Measurements from ENCODE around the gene ELMO3.

ELMO3 gene

DNA sequence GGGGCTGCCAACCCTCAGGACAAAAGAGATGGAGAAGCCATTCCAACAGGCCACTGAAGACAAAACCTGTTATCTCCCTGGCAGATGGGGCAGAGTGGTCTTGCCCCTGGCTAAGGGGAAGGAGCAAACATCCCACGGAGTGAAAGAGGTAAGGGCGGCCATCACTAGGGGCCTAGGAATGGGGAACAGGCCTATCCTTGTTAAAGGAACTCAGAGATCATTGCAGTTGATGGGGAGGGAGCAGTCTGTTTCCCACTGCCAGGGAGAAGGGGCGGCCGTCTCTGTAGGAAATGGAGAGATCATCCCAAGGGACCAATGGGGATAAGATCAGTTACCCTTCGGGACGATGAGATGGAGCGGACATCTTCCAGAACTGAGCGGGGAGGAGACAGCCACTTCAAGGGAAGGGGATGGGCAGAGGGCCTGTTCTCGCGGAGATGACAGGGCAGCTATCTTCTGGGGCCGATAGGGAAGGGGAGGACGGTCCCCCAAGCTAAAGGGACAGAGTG is 27.4 kb downstream of the ELMO3 start:
- no peak for DNase-seq (ENCODE audit: low spot score)

DNA sequence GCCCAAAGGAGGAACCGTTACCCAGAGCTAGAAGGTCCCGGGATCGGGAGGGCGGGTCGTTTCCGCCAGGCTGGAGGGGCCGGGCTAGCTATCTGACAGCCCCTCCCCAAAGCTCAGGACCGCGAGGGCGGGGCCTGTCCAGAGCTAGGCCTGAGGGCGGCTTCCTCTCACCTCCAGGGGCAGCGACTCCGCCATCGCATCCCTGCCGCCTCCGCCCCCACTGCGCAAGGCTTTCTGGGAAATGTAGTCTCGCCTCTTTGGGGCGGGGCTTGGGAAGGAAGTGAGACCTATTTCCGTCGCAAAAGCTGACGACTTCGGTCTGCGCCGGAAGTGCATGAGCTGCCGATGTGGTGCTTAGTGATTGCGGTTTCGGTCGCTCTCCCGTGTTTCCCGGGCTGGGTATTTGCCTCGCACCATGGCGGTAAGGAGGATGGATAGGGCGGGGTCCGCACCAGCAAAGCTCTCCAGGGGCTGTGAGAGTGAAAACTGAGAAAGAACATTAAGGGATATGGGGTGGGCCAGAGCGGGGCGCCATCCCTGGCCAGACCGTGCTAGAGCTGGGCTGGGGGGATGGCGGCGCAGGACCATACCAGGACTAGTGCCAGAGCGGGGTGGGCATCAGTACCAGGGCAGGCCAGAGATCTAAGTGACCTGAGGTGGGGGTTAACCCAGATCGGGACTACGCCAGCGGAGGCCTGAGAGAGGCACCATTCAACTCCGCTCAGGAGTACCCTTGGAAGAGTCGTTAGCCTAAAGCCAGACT is 28.1 kb downstream of the ELMO3 start, which contains the start of gene TMEM208:
TMEM208 (plus strand) TSS at position 327 of the 763 bp plus-strand sequence; CDS start at position 416, 89 bp downstream.
- peak; percentile 95 for DNase-seq (ENCODE audit: low spot score)

DNA sequence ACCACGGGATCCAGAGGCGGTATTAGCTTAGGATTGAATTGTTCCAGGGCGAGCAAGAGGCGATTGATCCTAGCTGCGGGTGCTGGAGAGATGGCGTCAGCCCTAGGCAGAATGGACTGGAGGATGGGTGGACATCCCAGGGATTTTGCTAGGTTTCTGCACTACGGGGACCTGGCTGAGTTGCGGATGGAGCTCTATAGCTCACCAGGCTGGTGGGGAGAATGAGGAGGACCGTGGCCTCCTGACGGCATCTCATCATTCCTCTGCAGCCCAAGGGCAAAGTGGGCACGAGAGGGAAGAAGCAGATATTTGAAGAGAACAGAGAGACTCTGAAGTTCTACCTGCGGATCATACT is 28.6 kb downstream of the ELMO3 start:
- no peak for DNase-seq (ENCODE audit: low spot score)

DNA sequence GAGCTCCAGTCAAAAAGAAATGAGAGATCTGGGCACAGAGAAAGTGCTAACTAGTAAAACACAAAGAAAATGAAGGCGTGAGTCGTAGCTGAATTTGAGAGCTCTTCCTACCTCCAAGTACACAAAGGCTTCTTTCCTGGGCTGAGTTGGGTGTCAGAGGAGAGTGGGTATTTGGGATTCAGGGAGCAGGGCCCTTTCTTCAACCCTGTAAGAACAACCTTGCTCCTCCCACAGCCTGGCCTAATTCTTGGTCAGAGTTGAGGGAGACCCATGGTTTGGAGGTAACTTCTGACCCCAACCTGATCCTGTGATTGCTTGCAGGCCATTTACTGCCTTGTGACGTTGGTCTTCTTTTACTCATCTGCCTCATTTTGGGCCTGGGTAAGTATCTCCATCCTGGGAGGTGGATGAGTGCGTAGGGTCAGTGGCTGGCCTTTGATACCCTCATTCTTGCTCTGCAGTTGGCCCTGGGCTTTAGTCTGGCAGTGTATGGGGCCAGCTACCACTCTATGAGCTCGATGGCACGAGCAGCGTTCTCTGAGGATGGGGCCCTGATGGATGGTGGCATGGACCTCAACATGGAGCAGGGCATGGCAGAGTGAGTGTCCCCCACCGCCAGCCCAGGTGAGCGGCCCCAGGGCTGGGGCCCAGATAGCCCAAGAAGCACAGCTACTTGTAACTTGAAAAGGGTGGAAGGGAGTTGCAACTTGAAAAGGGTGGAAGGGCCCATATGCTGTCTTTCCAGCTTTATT is 29.3 kb downstream of the ELMO3 start:
- DNase-seq (ENCODE audit: low spot score): no peak

DNA sequence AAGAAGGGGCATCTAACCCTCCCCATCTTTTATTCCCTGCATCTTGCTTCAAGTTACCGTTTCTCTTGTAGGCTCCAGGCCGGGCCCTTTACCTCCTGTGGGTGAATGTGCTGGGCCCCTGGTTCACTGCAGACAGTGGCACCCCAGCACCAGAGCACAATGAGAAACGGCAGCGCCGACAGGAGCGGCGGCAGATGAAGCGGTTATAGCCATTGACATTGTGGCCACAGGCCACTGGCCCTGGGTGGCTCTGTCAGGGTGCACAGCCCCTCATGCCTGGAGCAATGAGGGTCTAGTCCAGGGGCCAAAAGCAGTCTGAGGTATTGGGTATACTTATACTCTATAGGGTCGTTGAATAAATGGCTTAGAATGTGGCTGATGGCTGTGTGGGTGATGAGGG is 30.0 kb downstream of the ELMO3 start:
- no peak for DNase-seq (ENCODE audit: low spot score)

DNA sequence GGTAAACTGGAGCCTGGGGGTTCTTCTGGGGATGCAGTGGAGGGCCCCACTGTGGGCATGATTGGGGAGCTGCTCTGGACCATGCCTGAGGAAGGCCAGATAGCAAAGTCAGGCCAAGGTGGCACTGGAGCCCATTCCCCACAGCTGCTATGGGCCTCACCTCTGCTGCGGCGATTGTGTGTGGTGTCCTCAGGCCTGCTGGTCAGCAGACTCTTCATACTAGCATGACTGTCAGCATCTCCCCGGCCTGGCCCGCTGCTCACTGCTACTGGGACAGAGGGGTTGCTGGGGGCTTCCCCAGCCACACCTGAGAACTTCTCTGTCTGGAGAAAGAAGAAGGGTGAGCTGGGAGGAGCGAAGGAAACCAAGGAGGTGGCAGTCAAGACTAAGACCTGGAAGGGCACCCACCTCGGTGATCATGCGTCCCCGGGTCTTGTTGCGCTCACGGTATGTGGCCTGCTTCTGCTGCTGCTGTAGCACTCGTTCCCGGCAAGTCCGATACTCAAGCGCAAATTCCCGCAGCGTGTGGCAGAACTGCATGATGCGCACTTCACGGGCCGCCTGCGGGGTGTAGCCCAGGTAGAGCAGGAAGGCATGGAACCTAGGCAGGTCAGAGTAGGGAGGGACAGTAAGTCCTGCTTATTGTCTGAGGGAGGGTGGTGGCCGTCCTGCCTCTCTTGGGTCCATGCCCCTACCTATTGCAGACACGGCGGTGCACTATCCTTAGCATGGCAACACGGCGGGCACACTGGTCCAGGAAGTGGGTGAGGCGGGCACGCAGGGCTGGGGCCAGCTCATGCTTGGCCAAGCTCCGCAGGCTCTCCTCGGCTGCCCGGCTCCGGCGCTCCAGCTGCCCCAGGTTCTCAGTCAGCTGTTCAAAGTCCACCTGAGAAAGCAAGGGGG is 31.2 kb downstream of the ELMO3 start:
- DNase-seq (ENCODE audit: low spot score): no peak

DNA sequence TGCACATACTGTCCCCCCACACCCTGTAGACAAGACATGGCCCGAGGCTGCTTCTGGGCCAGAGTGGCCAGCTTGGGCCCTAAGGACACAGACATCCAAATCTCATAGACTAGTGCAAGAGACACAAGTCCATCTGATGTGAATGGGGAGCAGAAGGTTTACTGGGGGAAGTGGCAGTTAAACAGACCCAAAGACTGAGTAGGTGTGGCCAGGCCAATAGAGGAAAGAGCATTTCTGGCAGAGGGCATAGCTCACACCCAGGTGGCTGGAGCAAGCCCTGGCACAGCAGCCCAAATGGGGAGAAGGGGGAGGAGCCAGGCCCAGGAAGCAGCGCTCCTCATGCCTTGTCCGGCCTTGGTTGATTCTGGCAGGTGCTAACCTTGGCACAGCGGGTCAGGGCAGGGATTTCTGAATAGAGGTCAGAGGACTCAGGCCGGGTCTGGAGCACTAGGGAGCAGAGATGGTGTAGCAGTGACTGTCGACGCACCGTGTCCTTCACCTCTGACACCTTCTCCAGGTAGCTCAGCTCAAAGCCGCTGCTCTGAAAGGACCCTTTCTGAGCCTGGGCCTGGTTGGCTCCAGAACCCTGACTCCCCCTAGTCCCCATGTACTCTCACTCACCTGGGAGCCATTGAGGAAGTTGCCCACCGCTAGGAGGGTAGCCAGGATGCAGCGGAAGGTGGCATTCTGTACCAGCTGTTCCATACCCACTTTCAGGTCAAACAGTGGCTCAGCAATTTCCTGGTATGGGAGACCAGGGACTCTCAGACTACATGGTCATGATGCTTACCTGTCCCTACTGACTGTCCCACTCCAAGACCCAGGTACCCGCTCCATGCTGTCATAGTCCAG is 32.1 kb downstream of the ELMO3 start:
- no peak for DNase-seq (ENCODE audit: low spot score)

DNA sequence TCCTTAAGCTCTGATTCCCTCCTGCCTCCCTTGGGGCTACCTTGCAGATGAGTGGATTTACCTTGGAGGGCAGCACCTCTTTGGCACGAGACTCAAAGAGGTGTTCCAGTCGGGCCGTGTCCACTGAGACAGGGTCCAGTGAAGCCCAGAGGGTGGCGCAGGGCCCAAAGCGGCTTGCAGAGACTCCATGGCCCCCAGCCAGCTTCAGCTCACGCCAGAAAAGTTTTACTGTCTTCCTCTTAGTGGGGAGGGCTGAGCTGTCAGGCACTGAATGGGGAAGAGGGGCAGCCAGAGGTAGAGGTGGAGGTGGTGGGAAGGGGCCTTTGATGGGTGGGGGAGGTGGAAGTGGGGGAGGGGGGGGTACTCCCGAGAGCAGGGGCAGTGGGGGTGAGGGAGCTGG is 34.7 kb downstream of the ELMO3 start:
- no peak for DNase-seq (ENCODE audit: low spot score)

DNA sequence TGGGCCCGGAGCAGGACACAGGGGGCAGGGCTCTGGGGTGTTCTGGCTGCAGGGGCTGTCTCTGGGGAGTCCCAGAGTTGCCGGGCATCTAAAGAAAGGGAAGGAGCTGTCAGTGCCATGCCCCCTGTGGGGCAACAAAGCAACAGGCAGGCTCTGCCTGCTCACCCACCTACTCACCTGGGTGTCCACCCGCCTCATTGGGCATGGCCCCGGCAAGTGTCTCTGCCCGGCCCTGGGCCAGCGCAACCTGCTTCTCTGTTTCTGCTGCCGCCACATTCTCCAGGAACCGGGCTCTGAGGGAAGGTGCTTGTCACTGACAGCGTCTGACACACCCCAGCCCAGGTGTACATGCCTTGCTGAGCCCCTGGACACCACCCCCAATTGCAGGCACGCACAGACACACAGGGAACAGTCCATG is 35.3 kb downstream of the ELMO3 start:
- DNase-seq (ENCODE audit: low spot score): no peak

DNA sequence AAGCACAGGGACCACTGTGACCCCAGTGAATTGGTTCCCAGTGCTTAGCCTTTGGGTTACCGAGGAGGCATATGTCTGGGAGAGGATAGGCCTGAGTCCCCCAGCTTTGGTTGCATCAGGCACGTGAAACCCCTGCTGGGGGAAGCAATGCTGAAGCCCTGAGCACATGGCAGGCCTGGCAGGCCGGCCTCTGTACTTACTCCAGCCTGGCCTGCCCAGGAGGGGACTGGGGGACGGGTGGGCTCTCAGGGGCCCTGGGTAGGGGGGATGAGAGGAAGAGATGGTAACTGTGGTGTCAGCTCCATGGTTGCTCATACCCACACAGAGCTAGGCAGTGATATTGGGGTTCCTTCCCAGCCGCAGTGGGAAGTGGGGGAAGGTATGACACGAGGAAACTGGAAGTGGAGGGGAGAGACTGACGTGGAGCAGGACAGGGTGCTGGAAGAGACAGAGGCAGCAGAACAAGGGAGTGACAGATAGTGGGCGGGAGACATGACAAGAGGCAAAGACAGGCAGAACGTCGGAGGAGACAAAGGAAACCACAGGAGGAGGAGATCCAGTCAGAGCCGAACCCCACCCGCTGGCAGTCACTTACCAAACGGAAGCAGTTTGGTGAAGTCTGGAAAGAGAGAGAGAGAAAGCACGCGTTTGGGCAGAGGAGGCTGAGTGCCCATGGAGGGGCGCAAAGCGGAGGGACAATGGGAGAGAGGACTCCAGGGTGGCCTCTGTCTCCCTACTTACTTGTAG is 37.1 kb downstream of the ELMO3 start:
- no peak for DNase-seq (ENCODE audit: low spot score)

DNA sequence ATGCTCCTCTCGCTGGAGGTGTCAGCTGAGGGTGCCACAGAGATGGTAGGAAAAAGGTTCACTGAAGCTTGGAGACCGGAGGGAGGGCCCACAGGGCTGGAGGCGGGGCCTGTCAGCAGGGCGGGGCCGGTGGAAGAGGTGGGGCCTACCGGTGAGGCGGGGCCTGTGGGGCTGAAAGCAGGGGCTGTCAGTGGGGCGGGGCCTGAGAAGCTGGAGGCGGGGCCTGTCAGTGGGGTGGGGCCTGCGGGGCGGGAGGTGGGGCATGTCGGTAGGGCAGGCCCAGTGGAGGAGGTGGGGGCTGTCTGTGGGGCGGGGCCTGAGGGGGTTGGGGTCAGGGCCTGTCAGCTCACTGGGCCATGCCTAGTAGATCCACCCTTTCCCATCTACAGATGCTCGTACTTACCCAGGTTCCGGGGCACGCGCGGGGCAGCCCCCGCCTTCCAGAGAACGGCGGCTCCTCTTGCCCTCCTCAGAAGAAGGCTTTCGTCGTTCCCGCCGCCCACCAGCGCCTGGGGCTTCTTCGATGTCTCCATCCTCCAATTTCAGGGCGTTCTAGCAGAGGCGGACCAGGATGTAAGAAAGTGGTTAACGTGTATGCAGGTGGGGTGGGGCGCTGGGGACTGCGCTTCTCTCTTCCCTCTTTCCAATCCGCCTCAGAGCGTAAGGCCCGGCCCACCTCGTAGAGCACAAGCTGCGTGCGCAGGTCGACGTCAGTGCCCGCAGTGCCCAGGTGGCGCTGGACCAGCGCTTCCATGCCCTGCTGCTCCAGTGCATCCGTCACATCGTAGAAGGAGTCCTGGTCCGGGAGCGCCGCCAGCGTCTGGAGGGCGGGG is 37.8 kb downstream of the ELMO3 start:
- DNase-seq (ENCODE audit: low spot score): no peak

DNA sequence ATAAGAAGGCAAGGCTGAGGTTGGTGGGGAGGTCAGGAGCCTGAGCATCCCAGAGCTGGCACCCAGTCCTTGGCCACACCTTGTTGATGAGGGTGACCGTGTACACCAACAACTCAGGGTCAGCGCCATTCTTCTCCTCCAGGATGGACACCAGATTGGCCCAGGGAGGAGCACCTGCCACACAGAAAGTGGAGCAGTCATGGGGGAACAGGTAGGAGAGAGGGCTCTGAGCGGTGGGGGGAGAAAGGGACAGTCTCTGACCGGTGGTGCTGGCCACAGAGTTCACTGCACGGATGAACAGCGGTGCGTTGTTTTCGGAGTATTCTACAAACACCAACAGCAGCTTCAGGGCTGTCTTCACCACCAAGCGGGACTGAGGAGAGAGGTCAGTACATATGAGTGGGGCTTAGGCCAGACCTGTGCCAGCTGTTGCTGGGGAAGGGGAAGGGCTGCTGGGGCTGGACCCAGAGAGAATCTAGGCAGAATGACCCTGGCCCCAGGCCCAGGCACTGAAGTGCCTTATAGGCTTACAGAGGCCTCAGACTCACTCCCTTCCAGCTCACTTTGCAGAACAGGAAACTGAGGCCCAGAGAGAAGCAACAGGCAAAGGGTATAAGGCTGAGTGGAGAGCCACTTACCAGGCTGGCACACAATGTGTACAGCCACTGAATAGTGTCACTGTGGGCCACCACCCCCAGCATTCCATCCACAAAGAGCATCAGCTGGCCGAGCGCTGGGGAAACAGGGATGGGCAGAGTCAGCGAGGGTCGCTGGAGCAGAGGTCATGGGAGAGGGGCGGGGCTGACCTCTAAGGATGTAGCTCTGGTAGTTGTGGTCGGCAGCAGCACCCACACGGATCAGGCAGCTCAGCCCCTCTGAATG is 38.7 kb downstream of the ELMO3 start:
- DNase-seq (ENCODE audit: low spot score): no peak

DNA sequence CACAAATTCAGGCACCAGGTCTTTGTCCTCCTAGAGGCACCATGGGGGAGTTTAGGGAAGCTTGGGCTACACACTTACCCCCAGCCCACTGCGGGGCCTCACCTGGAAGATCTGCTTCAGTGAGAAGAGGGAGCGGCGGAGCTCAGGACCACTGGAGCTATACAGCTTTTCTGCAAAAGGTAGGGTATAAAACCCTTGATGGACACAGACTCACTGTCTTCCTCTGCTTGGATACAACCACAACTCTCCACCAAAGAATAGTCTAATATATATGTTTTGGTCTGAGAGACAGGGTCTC is 39.3 kb downstream of the ELMO3 start:
- DNase-seq (ENCODE audit: low spot score): no peak

DNA sequence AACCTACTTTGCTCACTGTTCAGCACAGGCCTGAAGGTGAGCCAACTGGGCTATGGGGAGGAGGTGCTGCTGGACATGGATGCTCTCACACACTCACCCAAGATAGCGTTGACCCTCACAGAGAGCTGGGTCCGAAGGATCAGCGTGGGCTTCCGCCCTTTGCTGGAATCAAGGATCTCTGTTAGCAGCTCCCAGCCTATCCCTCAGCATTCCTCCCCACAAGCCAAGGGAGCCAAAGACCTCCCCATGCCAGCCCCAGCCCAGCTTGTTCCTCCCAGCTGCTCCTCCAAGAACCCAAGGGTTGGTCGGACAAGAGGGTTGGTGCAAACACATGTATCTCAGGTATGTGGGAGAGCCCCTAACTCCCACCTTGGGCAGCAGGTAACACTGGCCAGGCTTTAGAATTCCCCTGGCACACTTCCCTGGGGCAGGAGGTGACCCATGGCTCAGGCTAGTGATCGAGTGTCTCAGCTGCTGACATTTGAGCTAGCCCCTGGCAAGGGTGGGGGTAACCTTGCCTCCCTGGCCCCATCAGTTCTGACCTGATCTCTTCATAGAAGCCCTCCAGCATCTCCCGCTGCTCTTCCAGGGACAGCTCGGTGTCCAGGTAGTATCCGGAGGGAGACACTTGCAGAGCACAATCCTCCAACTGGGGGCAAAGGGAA is 40.0 kb downstream of the ELMO3 start:
- DNase-seq (ENCODE audit: low spot score): no peak

DNA sequence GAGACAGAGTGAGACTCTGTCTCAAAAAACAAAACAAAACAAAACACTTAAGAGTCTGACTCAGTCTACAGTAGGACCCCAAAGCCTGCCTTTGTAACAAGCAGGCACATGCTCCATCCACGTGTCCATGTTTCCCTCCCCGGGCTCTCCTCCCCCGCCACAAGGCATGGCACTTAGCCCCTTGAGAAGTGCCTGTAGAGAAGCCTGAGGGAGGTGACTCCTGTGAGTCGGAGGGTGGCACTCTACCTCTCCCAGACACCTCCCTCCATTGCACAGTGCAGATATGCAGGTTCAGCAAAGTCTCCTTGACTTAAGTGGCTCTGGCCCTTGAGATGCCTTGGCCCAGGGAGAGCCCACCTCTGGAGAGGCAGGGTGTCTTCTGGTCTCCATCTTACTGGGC is 41.6 kb downstream of the ELMO3 start:
- no peak for DNase-seq (ENCODE audit: low spot score)

DNA sequence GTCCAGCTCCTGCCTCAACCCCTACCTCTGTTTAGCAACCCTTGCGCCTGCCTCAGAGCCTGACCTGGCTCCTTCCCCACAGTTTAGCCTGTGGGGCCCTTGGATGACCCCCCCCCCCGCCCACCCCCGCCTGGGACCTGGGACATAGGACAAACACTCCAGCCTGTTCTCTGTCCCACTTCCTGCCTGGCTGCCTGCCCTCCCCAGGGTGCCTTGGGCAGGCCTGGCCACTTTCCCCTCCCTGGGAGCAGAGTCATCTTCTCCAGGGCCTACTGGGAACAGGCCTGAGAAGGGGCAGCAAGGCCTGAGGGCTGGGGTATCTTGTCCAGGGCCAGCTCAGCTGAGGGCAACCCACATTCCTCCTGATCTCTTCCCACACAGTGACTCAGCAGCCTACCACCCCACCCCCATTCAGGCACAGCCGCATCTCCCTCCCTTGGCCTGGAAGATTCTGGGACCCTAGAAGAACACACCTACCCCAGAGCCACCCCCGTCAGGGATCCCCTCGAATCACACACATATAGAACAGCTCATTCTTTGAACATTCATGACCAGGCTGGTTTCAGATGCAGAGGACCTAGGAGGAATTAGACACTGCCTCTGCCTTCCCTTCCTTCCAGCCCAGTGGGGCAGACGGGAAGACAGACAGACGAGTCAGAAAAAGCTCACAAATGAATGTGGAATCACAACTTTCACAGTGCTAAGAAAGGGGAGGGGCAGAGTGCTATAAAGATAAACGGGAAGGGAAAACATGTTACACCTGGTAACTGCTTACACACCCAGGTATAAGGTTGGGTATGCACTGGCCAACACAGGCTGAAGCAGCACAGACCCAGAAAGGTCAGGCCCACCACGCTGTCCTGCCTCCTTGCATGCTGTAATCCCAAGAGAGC is 42.3 kb downstream of the ELMO3 start:
- no peak for DNase-seq (ENCODE audit: low spot score)

DNA sequence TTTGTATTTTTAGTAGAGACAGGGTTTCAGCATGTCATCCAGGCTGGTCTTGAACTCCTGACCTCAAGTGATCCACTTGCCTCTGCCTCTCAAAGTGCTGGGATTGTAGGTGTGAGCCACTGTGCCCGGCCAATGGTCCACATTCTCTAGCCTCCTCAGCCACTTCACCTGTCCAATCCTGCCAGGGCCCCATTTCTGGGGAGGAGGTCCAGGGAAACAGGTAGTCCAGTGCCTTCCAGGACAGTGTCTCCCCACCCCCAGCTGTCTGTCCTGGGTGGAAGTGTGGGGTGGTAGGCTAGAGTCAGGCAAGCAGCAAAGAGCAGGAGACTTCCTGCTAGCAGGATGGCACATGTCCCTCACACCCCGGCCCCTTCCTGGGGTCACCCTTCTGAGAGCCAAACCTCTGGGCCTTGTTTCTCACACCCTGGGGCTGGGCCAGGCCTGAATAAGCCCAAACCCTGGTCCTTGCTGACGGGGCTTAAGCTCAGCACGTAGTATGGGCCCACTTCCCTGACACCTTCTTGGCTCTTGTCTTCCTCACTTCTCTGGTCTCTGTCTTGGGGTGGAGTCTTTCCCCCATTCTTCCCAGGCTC is 43.3 kb downstream of the ELMO3 start:
- no peak for DNase-seq (ENCODE audit: low spot score)

All from globus pallidus (tissue), 1 donor.